GM06990 (cell line): ENCODE results near the gene ARHGAP42.
"Not testable (repeated sequence)": the region's sequence is repeated elsewhere in the genome, so short reads cannot be mapped to it uniquely, and the experiment has no call there.

ENCODE experiments used
- DNase-seq: peaks from one replicate; pipeline ENCODE4 v3.0.0-alpha.2; 2011; ENCODE audit not compliant: insufficient read length; ENCODE audit errors: extremely low read depth
- H3K27me3 ChIP-seq: replicated peaks from 2 replicates; pipeline ENCODE4 v1.6.0; 2011; ENCODE audit warnings: low read length; ENCODE audit not compliant: control insufficient read depth, insufficient read depth
- H3K36me3 ChIP-seq: 2 replicates; pipeline ENCODE4 v1.5.1; 2011; ENCODE audit warnings: low read length; ENCODE audit not compliant: control insufficient read depth, insufficient read depth
- H3K4me3 ChIP-seq: replicated peaks from 2 replicates; pipeline ENCODE4 v1.5.1; 2011; ENCODE audit warnings: low read depth, mild to moderate bottlenecking, control low read depth, low read length
- CTCF ChIP-seq: IDR thresholded peaks from 2 replicates; pipeline ENCODE4 v1.5.1; 2011; ENCODE audit warnings: low read length, control low read depth, mild to moderate bottlenecking, inconsistent platforms; ENCODE audit not compliant: insufficient read depth, poor library complexity, severe bottlenecking

The ARHGAP42 gene

GRCh38 chr11:101011881-101012280, 324.8 kb downstream of the ARHGAP42 start:
- Histone ChIP-seq H3K27me3 (no peaks in the 10 kb centered on the region), H3K4me3 (no peak overlapping the region), H3K36me3 (no peaks in the 10 kb centered on the region)
- DNase-seq, result no peak
- TF ChIP-seq CTCF, result no peak

- H3K4me3 ChIP-seq, H3K27me3 ChIP-seq, DNase-seq, H3K36me3 ChIP-seq: not testable (repeated sequence)
These were observed 326.6 kb downstream of the ARHGAP42 start for GRCh38 chr11:101013702-101014101.

- DNase-seq, result no peak
- Histone ChIP-seq H3K4me3 (no peak overlapping the region), H3K27me3 (no peaks in the 10 kb centered on the region), H3K36me3 (no peaks in the 10 kb centered on the region)
- TF ChIP-seq CTCF, result no peak
These were observed 327.7 kb downstream of the ARHGAP42 start for GRCh38 chr11:101014600-101015285.

GRCh38 chr11:101019870-101020269, 332.8 kb downstream of the ARHGAP42 start:
- TF ChIP-seq CTCF, result no peak
- no peak for DNase-seq
- Histone ChIP-seq H3K4me3 (no peak overlapping the region), H3K36me3 (no peaks in the 10 kb centered on the region), H3K27me3 (no peaks in the 10 kb centered on the region)

- H3K4me3 ChIP-seq, result no peak overlapping the region
- H3K36me3 ChIP-seq, result no peaks in the 10 kb centered on the region
- no peak for TF ChIP-seq CTCF
- DNase-seq, result no peak
- H3K27me3 ChIP-seq, result no peaks in the 10 kb centered on the region
These were observed 335.2 kb downstream of the ARHGAP42 start for GRCh38 chr11:101022256-101022655.

- no peak for DNase-seq
- Histone ChIP-seq H3K36me3 (no peaks in the 10 kb centered on the region), H3K4me3 (no peak overlapping the region), H3K27me3 (no peaks in the 10 kb centered on the region)
- TF ChIP-seq CTCF, result no peak
These were observed 341.6 kb downstream of the ARHGAP42 start for GRCh38 chr11:101028644-101029043.
